Measurements from ENCODE around the gene GALC. TPM values are rescaled to one million over a fixed set of nuclear protein-coding genes. Genes with fewer than 3 reads are reported as not detected.

Gene GALC
- total RNA-seq, 3 donors from 2014 or later (not counting 1 experiment from before 2014, with no cell fraction given), result 50.3 to 78.2 (median 67.2) TPM

GRCh38 chr14:87935081-87935828 lies 57.7 kb downstream of the GALC start:
- Mint-ChIP-seq H3K4me1 (peaks cover 18 to 23% of the 10 kb centered on the region in 2 donors), H3K27ac (peak overlapping the region; percentile 43 to 54), H3K4me3 (no peak overlapping the region), H3K36me3 (peaks cover 28% of the 10 kb centered on the region), H3K27me3 (ENCODE audit: low read depth in 2 of 2) (no peaks in the 10 kb centered on the region), H3K9me3 (peaks cover 0 to 2% of the 10 kb centered on the region in 2 donors)
- Histone ChIP-seq H3K27me3 (ENCODE audit: control insufficient read depth, insufficient read depth, low read length) (no peaks in the 10 kb centered on the region), H3K4me1 (ENCODE audit: control insufficient read depth, insufficient read depth, low read length) (no peaks in the 10 kb centered on the region), H3K9me3 (ENCODE audit: control insufficient read depth, insufficient read depth, low read length) (no peaks in the 10 kb centered on the region), H3K4me3 (ENCODE audit: low read length) (no peak overlapping the region), H3K27ac (ENCODE audit: low read length) (no peak overlapping the region), H3K36me3 (ENCODE audit: control insufficient read depth, insufficient read depth, low read length) (peaks cover 52% of the 10 kb centered on the region)
- WGBS (ENCODE audit: insufficient coverage), result 33% methylated on average over 3 of the region's 5 CpGs
- ATAC-seq (no peak), DNase-seq (no peak)
- intact Hi-C loops (cut with micrococcal nuclease), result no loop called here
- TF ChIP-seq CTCF (IDR thresholded peaks at IDR 0.05), result no peak

GRCh38 chr14:87934185-87934584 lies 58.8 kb downstream of the GALC start:
- H3K4me3 Mint-ChIP-seq, result no peak overlapping the region
- H3K9me3 ChIP-seq (ENCODE audit: control insufficient read depth, insufficient read depth, low read length), result no peaks in the 10 kb centered on the region
- H3K27me3 Mint-ChIP-seq (ENCODE audit: low read depth in 2 of 2), result no peaks in the 10 kb centered on the region
- H3K36me3 Mint-ChIP-seq, result peaks cover 29% of the 10 kb centered on the region
- DNase-seq (no peak), ATAC-seq (no peak)
- TF ChIP-seq CTCF (IDR thresholded peaks at IDR 0.05), result no peak
- H3K4me1 ChIP-seq (ENCODE audit: control insufficient read depth, insufficient read depth, low read length), result no peaks in the 10 kb centered on the region
- 89% methylated on average over 3 of the region's 3 CpGs for WGBS (ENCODE audit: insufficient coverage)
- H3K27me3 ChIP-seq (ENCODE audit: control insufficient read depth, insufficient read depth, low read length), result no peaks in the 10 kb centered on the region
- intact Hi-C loops (cut with micrococcal nuclease), result no loop called here
- H3K36me3 ChIP-seq (ENCODE audit: control insufficient read depth, insufficient read depth, low read length), result peaks cover 43% of the 10 kb centered on the region
- H3K9me3 Mint-ChIP-seq, result peaks cover 0 to 2% of the 10 kb centered on the region in 2 donors
- H3K27ac Mint-ChIP-seq, result no peak overlapping the region
- no peak overlapping the region for H3K4me3 ChIP-seq (ENCODE audit: low read length)
- peaks cover 17 to 23% of the 10 kb centered on the region in 2 donors for H3K4me1 Mint-ChIP-seq
- no peak overlapping the region for H3K27ac ChIP-seq (ENCODE audit: low read length)

- no peak overlapping the region for H3K27ac Mint-ChIP-seq
These were observed 76.1 kb downstream of the GALC start for GRCh38 chr14:87916886-87917275.

More at GRCh38 chr14:87916886-87917275, 76.1 kb downstream of the GALC start:
- H3K27me3 Mint-ChIP-seq (ENCODE audit: low read depth in 2 of 2), result peaks cover 5 to 11% of the 10 kb centered on the region in 2 donors
- H3K4me3 Mint-ChIP-seq, result no peak overlapping the region
- no peak overlapping the region for H3K4me3 ChIP-seq (ENCODE audit: low read length)
- H3K9me3 Mint-ChIP-seq, result peaks cover 10 to 11% of the 10 kb centered on the region in 2 donors
- WGBS (ENCODE audit: insufficient coverage), result 90% methylated on average over 6 of the region's 6 CpGs
- DNase-seq (no peak), ATAC-seq (no peak)
- no peaks in the 10 kb centered on the region for H3K4me1 ChIP-seq (ENCODE audit: control insufficient read depth, insufficient read depth, low read length)
- H3K36me3 ChIP-seq (ENCODE audit: control insufficient read depth, insufficient read depth, low read length), result no peaks in the 10 kb centered on the region
- no peak for TF ChIP-seq CTCF (IDR thresholded peaks at IDR 0.05)
- H3K27ac ChIP-seq (ENCODE audit: low read length), result no peak overlapping the region
- peaks cover 2% of the 10 kb centered on the region for H3K27me3 ChIP-seq (ENCODE audit: control insufficient read depth, insufficient read depth, low read length)
- no peaks in the 10 kb centered on the region for H3K4me1 Mint-ChIP-seq
- peaks cover 8% of the 10 kb centered on the region for H3K9me3 ChIP-seq (ENCODE audit: control insufficient read depth, insufficient read depth, low read length)
- intact Hi-C loops (cut with micrococcal nuclease), result no loop called here
- H3K36me3 Mint-ChIP-seq, result peaks cover 30% of the 10 kb centered on the region

Measured in natural killer cell (primary cell).